Measurements from ENCODE around the gene FBXL12. TPM values are rescaled to one million over a fixed set of nuclear protein-coding genes. Genes with fewer than 3 reads are reported as not detected.

Gene FBXL12
- polyA plus RNA-seq, 2 of the 4 experiments (the other 2 are of a cell fraction), result 10.3 to 10.5 TPM

DNA sequence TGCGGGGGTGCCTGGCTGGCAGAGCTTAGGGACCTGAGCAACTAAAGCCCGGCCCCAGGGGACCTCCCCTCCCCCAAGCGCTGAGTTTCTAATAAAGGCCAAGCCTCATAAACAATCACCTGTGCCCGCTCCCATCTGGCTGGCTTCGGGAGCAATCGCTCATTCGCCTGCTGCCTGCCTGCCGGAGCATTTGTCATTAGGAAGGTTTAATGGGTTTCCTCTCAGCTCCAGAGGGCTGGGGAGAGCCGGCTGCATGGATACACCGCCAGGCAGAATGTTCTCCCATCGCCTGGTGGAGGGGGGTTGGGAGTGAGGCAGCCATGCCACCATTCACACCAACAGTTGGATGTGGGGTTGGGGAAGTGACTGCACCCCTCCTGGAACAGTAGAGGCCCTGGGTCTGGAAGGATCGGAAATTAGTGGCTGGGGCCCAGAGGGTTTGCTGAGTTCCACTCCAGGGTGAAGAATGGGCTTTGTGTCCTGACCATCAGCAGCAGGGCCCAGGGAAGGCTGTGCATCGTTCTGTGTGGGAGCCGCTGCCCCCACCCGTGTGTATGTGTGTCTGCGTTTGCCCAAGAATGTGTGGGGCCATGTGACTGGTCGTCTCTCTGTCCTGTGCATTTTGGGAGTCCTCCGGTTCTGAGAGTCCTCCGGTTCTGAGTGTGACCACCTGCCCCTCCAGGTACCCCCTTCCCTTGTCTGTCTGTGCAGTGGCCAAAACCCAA, 31.5 kb upstream of the FBXL12 start:
- no peaks in the 10 kb centered on the region for H3K9me3 ChIP-seq
- FAIRE-seq (no peak), DNase-seq (ENCODE audit: low read depth in 1 of 2, low spot score in 1 of 2) (no peak), ATAC-seq (no peak)
- no peaks in the 10 kb centered on the region for H3K4me1 ChIP-seq
- H3K4me2 ChIP-seq, result no peak overlapping the region
- POLR2A ChIA-PET, result no interaction called here
- WGBS (ENCODE audit: missing lambda C conversion rate), result 82% methylated on average over 18 of the region's 19 CpGs
- CTCF ChIA-PET, result interaction anchor here (0.7 kb wide), 1 partner anchor 29 kb away, joined by 3 read pairs; no protein-coding TSS in a partner anchor
- H3K27ac ChIP-seq, result no peak overlapping the region
- H3K4me3 ChIP-seq, result no peak overlapping the region
- no peak for TF ChIP-seq JUN (IDR thresholded peaks at IDR 0.05)
- no peak for TF ChIP-seq GATA3 (IDR thresholded peaks at IDR 0.05; ENCODE audit: borderline replicate concordance)
- no peak for TF ChIP-seq CHD4 (IDR thresholded peaks at IDR 0.05; ENCODE audit: borderline replicate concordance)
- TF ChIP-seq, protein P1, sequence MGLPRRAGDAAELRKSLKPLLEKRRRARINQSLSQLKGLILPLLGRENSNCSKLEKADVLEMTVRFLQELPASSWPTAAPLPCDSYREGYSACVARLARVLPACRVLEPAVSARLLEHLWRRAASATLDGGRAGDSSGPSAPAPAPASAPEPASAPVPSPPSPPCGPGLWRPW (IDR thresholded peaks at IDR 0.05), result no peak
- no peak for TF ChIP-seq CBX8 (IDR thresholded peaks at IDR 0.05)
- no peak for TF ChIP-seq EHF (CRISPR knock-in tag; IDR thresholded peaks at IDR 0.05)
- no peak for TF ChIP-seq RAD21 (conservative IDR thresholded peaks at IDR 0.05 in 1 of 2, IDR thresholded peaks at IDR 0.05 in 1 of 2)
- no peak for TF ChIP-seq EP300 (IDR thresholded peaks at IDR 0.05)
- TF ChIP-seq ESRRA (IDR thresholded peaks at IDR 0.05; ENCODE audit: borderline replicate concordance, low read length), result no peak
- TF ChIP-seq, protein P2, sequence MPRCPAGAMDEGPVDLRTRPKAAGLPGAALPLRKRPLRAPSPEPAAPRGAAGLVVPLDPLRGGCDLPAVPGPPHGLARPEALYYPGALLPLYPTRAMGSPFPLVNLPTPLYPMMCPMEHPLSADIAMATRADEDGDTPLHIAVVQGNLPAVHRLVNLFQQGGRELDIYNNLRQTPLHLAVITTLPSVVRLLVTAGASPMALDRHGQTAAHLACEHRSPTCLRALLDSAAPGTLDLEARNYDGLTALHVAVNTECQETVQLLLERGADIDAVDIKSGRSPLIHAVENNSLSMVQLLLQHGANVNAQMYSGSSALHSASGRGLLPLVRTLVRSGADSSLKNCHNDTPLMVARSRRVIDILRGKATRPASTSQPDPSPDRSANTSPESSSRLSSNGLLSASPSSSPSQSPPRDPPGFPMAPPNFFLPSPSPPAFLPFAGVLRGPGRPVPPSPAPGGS (IDR thresholded peaks at IDR 0.05), result no peak
- TF ChIP-seq, protein P3, sequence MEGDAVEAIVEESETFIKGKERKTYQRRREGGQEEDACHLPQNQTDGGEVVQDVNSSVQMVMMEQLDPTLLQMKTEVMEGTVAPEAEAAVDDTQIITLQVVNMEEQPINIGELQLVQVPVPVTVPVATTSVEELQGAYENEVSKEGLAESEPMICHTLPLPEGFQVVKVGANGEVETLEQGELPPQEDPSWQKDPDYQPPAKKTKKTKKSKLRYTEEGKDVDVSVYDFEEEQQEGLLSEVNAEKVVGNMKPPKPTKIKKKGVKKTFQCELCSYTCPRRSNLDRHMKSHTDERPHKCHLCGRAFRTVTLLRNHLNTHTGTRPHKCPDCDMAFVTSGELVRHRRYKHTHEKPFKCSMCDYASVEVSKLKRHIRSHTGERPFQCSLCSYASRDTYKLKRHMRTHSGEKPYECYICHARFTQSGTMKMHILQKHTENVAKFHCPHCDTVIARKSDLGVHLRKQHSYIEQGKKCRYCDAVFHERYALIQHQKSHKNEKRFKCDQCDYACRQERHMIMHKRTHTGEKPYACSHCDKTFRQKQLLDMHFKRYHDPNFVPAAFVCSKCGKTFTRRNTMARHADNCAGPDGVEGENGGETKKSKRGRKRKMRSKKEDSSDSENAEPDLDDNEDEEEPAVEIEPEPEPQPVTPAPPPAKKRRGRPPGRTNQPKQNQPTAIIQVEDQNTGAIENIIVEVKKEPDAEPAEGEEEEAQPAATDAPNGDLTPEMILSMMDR (IDR thresholded peaks at IDR 0.05), result no peak
- TF ChIP-seq RNF2 (IDR thresholded peaks at IDR 0.05; ENCODE audit: borderline replicate concordance, low read depth), result no peak
- TF ChIP-seq MAZ (IDR thresholded peaks at IDR 0.05; ENCODE audit: borderline replicate concordance, low read depth, low read length), result no peak
- no peak for TF ChIP-seq HDAC2 (IDR thresholded peaks at IDR 0.05)
- TF ChIP-seq, protein P4, sequence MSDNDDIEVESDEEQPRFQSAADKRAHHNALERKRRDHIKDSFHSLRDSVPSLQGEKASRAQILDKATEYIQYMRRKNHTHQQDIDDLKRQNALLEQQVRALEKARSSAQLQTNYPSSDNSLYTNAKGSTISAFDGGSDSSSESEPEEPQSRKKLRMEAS (IDR thresholded peaks at IDR 0.05), result no peak
- no peak for TF ChIP-seq RFX5 (IDR thresholded peaks at IDR 0.05)
- TF ChIP-seq, protein P5, sequence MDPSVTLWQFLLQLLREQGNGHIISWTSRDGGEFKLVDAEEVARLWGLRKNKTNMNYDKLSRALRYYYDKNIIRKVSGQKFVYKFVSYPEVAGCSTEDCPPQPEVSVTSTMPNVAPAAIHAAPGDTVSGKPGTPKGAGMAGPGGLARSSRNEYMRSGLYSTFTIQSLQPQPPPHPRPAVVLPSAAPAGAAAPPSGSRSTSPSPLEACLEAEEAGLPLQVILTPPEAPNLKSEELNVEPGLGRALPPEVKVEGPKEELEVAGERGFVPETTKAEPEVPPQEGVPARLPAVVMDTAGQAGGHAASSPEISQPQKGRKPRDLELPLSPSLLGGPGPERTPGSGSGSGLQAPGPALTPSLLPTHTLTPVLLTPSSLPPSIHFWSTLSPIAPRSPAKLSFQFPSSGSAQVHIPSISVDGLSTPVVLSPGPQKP (IDR thresholded peaks at IDR 0.05; ENCODE audit: low read depth, low read length), result no peak
- TF ChIP-seq HEYL (CRISPR knock-in tag; IDR thresholded peaks at IDR 0.05), result no peak
- TF ChIP-seq RCOR1 (IDR thresholded peaks at IDR 0.05; ENCODE audit: low read depth, low read length), result no peak

DNA sequence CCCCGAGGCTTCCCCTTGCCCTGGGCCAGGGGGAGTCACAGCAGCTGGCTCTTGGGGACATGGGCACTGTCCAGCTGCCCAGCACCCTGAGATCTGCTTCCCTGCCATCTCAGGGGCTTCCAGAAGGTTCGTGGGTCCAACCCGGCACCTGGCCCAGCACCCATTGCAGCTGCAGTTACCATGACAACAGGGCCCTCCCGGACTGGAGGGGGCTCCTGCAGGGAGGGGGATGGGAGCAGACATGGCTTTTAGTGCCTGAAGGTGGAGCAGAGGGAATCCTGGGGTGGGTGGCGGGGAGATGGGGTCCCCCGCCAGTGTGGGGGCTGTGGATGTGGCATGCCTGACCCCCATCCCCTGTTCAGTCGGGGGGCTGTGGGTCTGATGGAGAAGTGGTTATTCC, 30.9 kb upstream of the FBXL12 start:
- Histone ChIP-seq H3K9me3 (no peaks in the 10 kb centered on the region), H3K4me2 (no peak overlapping the region), H3K4me1 (no peaks in the 10 kb centered on the region), H3K4me3 (no peak overlapping the region), H3K27ac (no peak overlapping the region)
- no peak for TF ChIP-seq ZSCAN20 (CRISPR knock-in tag; IDR thresholded peaks at IDR 0.05)
- TF ChIP-seq HDAC2 (IDR thresholded peaks at IDR 0.05), result no peak
- no peak for TF ChIP-seq RARB (CRISPR knock-in tag; IDR thresholded peaks at IDR 0.05)
- TF ChIP-seq CBX2 (IDR thresholded peaks at IDR 0.05; ENCODE audit: borderline replicate concordance, low read depth), result no peak
- no peak for TF ChIP-seq MAZ (IDR thresholded peaks at IDR 0.05; ENCODE audit: borderline replicate concordance, low read depth, low read length)
- no peak for TF ChIP-seq FOXS1 (CRISPR knock-in tag; IDR thresholded peaks at IDR 0.05)
- no peak for TF ChIP-seq ZFP36 (IDR thresholded peaks at IDR 0.05; ENCODE audit: borderline replicate concordance, partially characterized antibody)
- TF ChIP-seq CHD4 (IDR thresholded peaks at IDR 0.05; ENCODE audit: borderline replicate concordance), result no peak
- no peak for TF ChIP-seq CBX8 (IDR thresholded peaks at IDR 0.05)
- TF ChIP-seq POLR2AphosphoS2 (conservative IDR thresholded peaks at IDR 0.05; ENCODE audit: low read length), result no peak
- no peak for TF ChIP-seq CEBPB (IDR thresholded peaks at IDR 0.05)
- no peak for TF ChIP-seq GATA3 (IDR thresholded peaks at IDR 0.05; ENCODE audit: borderline replicate concordance)
- DNase-seq (ENCODE audit: low read depth in 1 of 2, low spot score in 1 of 2) (no peak), ATAC-seq (no peak), FAIRE-seq (no peak)
- 100% methylated on average over 2 of the region's 7 CpGs for WGBS (ENCODE audit: missing lambda C conversion rate)
- POLR2A ChIA-PET, result no interaction called here
- CTCF ChIA-PET, result interaction anchor here (0.7 kb wide), 1 partner anchor 30 kb away, joined by 3 read pairs; no protein-coding TSS in a partner anchor
